GM12874 (cell line): ENCODE measurements around the gene GUSB.
A peak's percentile ranks its signal among the peaks of the same experiment; 100 is the strongest.

Experiments
- CTCF ChIP-seq: IDR thresholded peaks from 2 replicates; pipeline ENCODE4 v1.5.1; 2011; ENCODE audit warnings: low read depth, mild to moderate bottlenecking, control low read depth, low read length, moderate library complexity; ENCODE audit not compliant: insufficient read depth

The GUSB gene

GRCh38 chr7:65981965-65982792, at the start of gene GUSB:
GUSB (minus strand) TSS chr7:65982213; CDS start chr7:65982183, 30 bp downstream.
- no peak for TF ChIP-seq CTCF

- no peak for TF ChIP-seq CTCF
Observed at GRCh38 chr7:66016131-66016461, 34.1 kb upstream of the GUSB start.

GRCh38 chr7:66015440-66016130, 33.6 kb upstream of the GUSB start:
- TF ChIP-seq CTCF, result no peak

GRCh38 chr7:66013938-66014337, 31.9 kb upstream of the GUSB start:
- peak; percentile 47 for TF ChIP-seq CTCF

- TF ChIP-seq CTCF, result no peak
Observed at GRCh38 chr7:66007232-66007631, 25.2 kb upstream of the GUSB start.

- no peak for TF ChIP-seq CTCF
Observed at GRCh38 chr7:65992526-65992925, 10.5 kb upstream of the GUSB start.

GRCh38 chr7:65989694-65990080, 7.7 kb upstream of the GUSB start:
- TF ChIP-seq CTCF, result no peak
